Left ventricle myocardium inferior (tissue), 1 donor: Measurements from ENCODE around the gene CTSD. TPM values are rescaled to one million over a fixed set of nuclear protein-coding genes. Genes with fewer than 3 reads are reported as not detected.

Experiments
- DNase-seq: peaks from one replicate; pipeline ENCODE4 v3.0.0-alpha.2; 2020
- H3K27ac ChIP-seq: fragments of 200-600 bp; replicated peaks from 2 replicates; pipeline ENCODE4 v1.8.0; 2021
- H3K27me3 ChIP-seq: fragments of 200-600 bp; 2 replicates; pipeline ENCODE4 v1.8.0; 2021; ENCODE audit warnings: low read depth
- H3K36me3 ChIP-seq: fragments of 200-600 bp; 2 replicates; pipeline ENCODE4 v1.8.0; 2021
- H3K4me1 ChIP-seq: fragments of 200-600 bp; 2 replicates; pipeline ENCODE4 v1.8.0; 2021
- H3K4me3 ChIP-seq: fragments of 200-600 bp; 2 replicates; pipeline ENCODE4 v1.8.0; 2021; ENCODE audit warnings: mild to moderate bottlenecking, moderate library complexity
- H3K9me3 ChIP-seq: fragments of 200-600 bp; replicated peaks from 2 replicates; pipeline ENCODE4 v1.8.0; 2021
- CTCF ChIP-seq: fragments of 200-600 bp; IDR thresholded peaks from 2 replicates; pipeline ENCODE4 v1.8.0; 2021; ENCODE audit warnings: antibody characterized with exemption, mild to moderate bottlenecking, borderline replicate concordance
- intact Hi-C: fragments of 100-400 bp; cut with micrococcal nuclease; formaldehyde crosslinking; loops from one replicate; pipeline ENCODE4 v1.11.0; 2022
- total RNA-seq: library from RNA; stranded (reverse); fragmentation: NEBNext Ultra II Directional; extraction: Animal tissue kit (Norgen Biotek cat#: 25700); gene quantifications from one replicate; pipeline ENCODE4 v1.2.1, GENCODE V29; 2021
- donor health status: DM: no; HTN: yes; CAD: no; lungs with severe emphysema.

Gene CTSD
- total RNA-seq, 1 donor from 2014 or later, result 831 TPM

- intact Hi-C loops, result no loop called here
- H3K36me3 ChIP-seq, result no peaks in the 10 kb centered on the region
Observed at GRCh38 chr11:1778141-1778911, 14.6 kb upstream of the CTSD start.

GRCh38 chr11:1777737-1778136 lies 14.0 kb upstream of the CTSD start:
- Histone ChIP-seq H3K36me3 (no peaks in the 10 kb centered on the region), H3K4me1 (no peaks in the 10 kb centered on the region), H3K4me3 (no peak overlapping the region), H3K9me3 (peaks cover 6% of the 10 kb centered on the region), H3K27ac (no peak overlapping the region), H3K27me3 (peaks cover 33% of the 10 kb centered on the region)
- no peak for TF ChIP-seq CTCF
- intact Hi-C loops, result no loop called here
- DNase-seq, result no peak

More at GRCh38 chr11:1778141-1778911, 14.6 kb upstream of the CTSD start:
- no peak for TF ChIP-seq CTCF
- DNase-seq, result no peak
- Histone ChIP-seq H3K27me3 (peaks cover 33% of the 10 kb centered on the region), H3K9me3 (peaks cover 6% of the 10 kb centered on the region), H3K27ac (no peak overlapping the region), H3K4me1 (no peaks in the 10 kb centered on the region), H3K4me3 (no peak overlapping the region)

GRCh38 chr11:1776944-1777715 lies 13.4 kb upstream of the CTSD start:
- Histone ChIP-seq H3K4me1 (peaks cover 3% of the 10 kb centered on the region), H3K27me3 (peaks cover 33% of the 10 kb centered on the region), H3K9me3 (peaks cover 6% of the 10 kb centered on the region), H3K36me3 (no peaks in the 10 kb centered on the region), H3K4me3 (no peak overlapping the region), H3K27ac (no peak overlapping the region)
- no peak for TF ChIP-seq CTCF
- DNase-seq, result no peak
- intact Hi-C loops, result no loop called here

- peaks cover 3% of the 10 kb centered on the region for H3K4me1 ChIP-seq
- no peak for DNase-seq
- H3K4me3 ChIP-seq, result no peak overlapping the region
- no peak for TF ChIP-seq CTCF
- no peak overlapping the region for H3K27ac ChIP-seq
- peaks cover 33% of the 10 kb centered on the region for H3K27me3 ChIP-seq
- H3K9me3 ChIP-seq, result peaks cover 6% of the 10 kb centered on the region
- intact Hi-C loops, result no loop called here
- H3K36me3 ChIP-seq, result no peaks in the 10 kb centered on the region
Observed at GRCh38 chr11:1776331-1776851, 12.7 kb upstream of the CTSD start.

GRCh38 chr11:1774886-1775285 lies 11.2 kb upstream of the CTSD start:
- no peak for DNase-seq
- Histone ChIP-seq H3K4me1 (peaks cover 3% of the 10 kb centered on the region), H3K27ac (no peak overlapping the region), H3K36me3 (no peaks in the 10 kb centered on the region), H3K27me3 (peaks cover 21% of the 10 kb centered on the region), H3K9me3 (peaks cover 6% of the 10 kb centered on the region), H3K4me3 (no peak overlapping the region)
- no peak for TF ChIP-seq CTCF
- intact Hi-C loops, result no loop called here
